Mucosa of rectum (tissue), 2 donors: ENCODE results near the gene CYS1.

Experiments used
- H3K27ac ChIP-seq, 2 donors: one replicate each; pipeline ENCODE4 v1.7.0; 2013; ENCODE audit warnings: inconsistent platforms in 2 of 2, low read depth in 2 of 2, low read length in 2 of 2
- H3K27me3 ChIP-seq, 2 donors: one replicate each; pipeline ENCODE4 v1.7.0; 2013; ENCODE audit warnings: low read length in 2 of 2; ENCODE audit not compliant: control insufficient read depth in 2 of 2, insufficient read depth in 2 of 2
- H3K36me3 ChIP-seq, 2 donors: one replicate each; pipeline ENCODE4 v1.7.0; 2013; ENCODE audit warnings: low read length in 2 of 2; ENCODE audit not compliant: control insufficient read depth in 2 of 2, insufficient read depth in 2 of 2
- H3K4me1 ChIP-seq, 2 donors: one replicate each; pipeline ENCODE4 v1.7.0; 2013; ENCODE audit warnings: low read length in 2 of 2, mild to moderate bottlenecking in 1 of 2; ENCODE audit not compliant: control insufficient read depth in 2 of 2, insufficient read depth in 2 of 2
- H3K4me3 ChIP-seq, 2 donors: one replicate each; pipeline ENCODE4 v1.7.0; 2013; ENCODE audit warnings: low read length in 2 of 2
- H3K9ac ChIP-seq, 2 donors: one replicate each; pipeline ENCODE4 v1.7.0; 2013; ENCODE audit warnings: low read length in 2 of 2, low read depth in 1 of 2, mild to moderate bottlenecking in 1 of 2
- H3K9me3 ChIP-seq, 2 donors: one replicate each; pipeline ENCODE4 v1.7.0; 2013; ENCODE audit warnings: low read length in 2 of 2; ENCODE audit not compliant: control insufficient read depth in 2 of 2
- donor health status: healthy.
- donor health status: Normal muscosa, but diverticular disease.

The CYS1 gene

DNA sequence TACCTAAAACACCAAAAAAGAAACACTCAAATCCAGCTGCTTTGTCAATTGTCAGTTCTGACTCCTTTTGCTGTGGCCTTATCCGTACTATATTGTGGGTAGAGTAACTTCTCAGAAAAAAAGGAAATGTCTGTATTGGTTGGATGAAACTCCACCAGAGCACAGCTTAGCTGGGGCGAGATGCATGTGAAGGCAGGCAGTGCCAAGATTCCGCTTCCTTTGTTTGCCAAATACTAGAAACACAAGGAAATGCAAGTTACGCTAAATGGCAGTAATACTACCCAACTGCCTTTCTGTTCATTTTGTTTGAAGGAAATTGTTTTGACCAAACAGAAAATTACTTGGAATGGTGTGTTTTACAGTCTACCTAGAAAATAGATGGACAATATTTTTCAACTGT, 26.9 kb downstream of the CYS1 start:
- Histone ChIP-seq H3K9ac (no peak overlapping the region), H3K36me3 (peaks cover 13 to 17% of the 10 kb centered on the region in 2 donors), H3K9me3 (no peaks in the 10 kb centered on the region), H3K4me3 (no peak overlapping the region), H3K4me1 (peaks cover 3 to 20% of the 10 kb centered on the region in 2 donors), H3K27ac (no peak overlapping the region), H3K27me3 (no peaks in the 10 kb centered on the region)

DNA sequence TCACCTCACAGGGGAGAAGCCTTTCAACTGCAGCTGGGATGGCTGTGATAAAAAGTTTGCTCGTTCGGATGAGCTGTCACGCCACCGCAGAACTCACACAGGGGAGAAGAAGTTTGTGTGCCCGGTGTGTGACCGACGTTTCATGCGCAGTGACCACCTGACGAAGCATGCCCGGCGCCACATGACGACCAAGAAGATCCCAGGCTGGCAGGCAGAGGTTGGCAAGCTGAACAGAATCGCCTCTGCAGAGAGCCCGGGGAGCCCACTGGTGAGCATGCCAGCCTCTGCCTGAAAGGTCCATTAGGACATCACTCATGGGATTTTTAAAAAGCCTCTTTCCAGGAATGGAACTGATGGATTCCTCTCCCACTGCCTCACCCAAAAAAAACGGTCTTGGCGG, 28.0 kb downstream of the CYS1 start:
- no peak overlapping the region for H3K4me3 ChIP-seq
- H3K9me3 ChIP-seq: no peaks in the 10 kb centered on the region
- H3K27me3 ChIP-seq: no peaks in the 10 kb centered on the region
- peaks cover 21 to 24% of the 10 kb centered on the region in 2 donors for H3K36me3 ChIP-seq
- H3K9ac ChIP-seq: no peak overlapping the region
- peaks cover 6 to 12% of the 10 kb centered on the region in 2 donors for H3K4me1 ChIP-seq
- no peak overlapping the region for H3K27ac ChIP-seq

DNA sequence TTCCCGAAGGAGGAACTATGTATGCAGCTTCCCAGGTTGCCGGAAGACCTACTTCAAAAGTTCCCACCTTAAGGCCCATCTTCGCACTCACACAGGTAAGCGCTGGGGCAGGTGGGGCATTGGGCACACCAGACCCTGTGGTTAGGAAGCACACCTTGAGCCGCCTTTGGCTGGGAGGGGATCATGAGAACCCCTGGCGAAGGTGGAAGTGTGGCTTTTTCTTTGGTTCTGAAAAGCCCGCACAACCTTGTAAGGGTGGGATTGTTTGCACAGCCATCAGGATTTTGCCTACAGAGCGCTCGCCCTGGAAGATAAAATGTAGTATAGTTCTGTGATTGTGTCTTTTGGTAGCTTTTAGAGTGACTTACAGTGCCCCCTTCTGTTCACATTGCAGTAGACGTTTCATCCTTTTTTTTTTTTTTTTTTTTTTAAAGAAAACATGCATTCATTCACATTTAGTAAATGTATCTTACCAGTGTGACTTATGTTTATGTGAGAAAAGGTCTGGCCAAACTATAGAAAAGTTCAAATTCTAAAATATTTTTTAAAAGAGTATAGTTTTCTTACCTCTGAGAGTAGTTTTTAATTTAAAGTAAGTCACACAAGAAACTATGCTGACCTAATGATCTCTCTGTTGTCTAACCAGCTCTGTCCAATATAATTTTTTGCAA, 31.6 kb downstream of the CYS1 start:
- Histone ChIP-seq H3K36me3 (peaks cover 14 to 25% of the 10 kb centered on the region in 2 donors), H3K9ac (peak overlapping the region in 1 of 2 donors; percentile 24), H3K4me1 (peaks cover 6 to 12% of the 10 kb centered on the region in 2 donors), H3K4me3 (no peak overlapping the region), H3K27ac (no peak overlapping the region), H3K27me3 (no peaks in the 10 kb centered on the region), H3K9me3 (no peaks in the 10 kb centered on the region)

DNA sequence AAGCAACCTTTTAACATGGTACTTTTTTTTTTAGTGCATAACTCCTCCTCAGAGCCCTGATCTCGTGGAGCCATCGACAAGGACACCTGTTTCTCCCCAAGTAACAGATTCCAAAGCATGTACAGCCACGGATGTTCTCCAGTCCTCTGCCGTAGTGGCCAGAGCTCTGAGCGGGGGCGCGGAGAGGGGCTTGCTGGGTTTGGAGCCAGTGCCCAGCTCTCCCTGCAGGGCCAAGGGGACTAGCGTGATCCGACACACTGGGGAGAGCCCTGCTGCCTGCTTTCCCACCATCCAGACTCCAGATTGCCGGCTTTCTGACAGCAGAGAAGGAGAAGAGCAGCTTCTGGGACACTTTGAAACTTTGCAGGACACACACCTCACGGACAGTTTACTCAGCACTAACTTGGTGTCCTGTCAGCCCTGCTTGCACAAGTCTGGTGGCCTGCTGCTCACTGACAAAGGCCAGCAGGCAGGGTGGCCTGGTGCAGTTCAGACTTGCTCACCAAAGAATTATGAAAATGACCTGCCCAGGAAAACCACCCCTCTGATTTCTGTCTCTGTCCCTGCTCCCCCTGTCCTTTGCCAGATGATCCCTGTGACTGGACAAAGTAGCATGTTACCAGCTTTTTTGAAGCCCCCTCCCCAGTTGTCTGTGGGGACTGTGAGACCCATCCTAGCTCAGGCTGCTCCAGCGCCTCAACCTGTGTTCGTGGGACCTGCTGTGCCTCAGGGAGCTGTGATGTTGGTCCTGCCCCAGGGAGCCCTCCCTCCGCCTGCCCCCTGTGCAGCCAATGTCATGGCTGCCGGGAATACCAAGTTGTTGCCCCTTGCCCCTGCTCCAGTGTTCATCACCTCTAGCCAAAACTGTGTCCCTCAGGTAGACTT, 32.4 kb downstream of the CYS1 start:
- Histone ChIP-seq H3K27ac (no peak overlapping the region), H3K27me3 (no peaks in the 10 kb centered on the region), H3K9me3 (no peaks in the 10 kb centered on the region), H3K9ac (no peak overlapping the region), H3K4me1 (peaks cover 6 to 12% of the 10 kb centered on the region in 2 donors), H3K36me3 (peaks cover 9 to 17% of the 10 kb centered on the region in 2 donors), H3K4me3 (no peak overlapping the region)

DNA sequence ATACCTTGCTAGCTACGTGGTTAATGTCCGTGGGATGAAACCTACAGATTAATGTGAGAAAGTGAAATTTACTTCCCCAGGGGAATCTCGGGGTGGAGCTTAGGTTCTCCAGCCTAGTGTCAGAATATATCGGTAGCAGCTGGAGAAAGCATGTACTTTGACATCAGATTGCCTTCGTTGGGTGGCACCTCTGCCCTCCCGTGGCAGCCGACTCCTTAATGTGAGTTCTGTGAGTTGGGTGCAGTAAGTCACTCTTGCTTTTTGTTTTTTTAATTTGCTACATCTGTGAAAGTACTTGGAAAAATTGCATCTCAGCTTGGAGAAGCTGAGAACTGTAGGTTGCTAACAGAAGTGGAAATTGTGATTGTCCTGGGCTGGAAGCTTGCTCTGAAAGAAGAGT, 33.3 kb downstream of the CYS1 start:
- H3K9me3 ChIP-seq: no peaks in the 10 kb centered on the region
- H3K9ac ChIP-seq: no peak overlapping the region
- no peaks in the 10 kb centered on the region for H3K27me3 ChIP-seq
- no peak overlapping the region for H3K27ac ChIP-seq
- peaks cover 8 to 11% of the 10 kb centered on the region in 2 donors for H3K36me3 ChIP-seq
- no peak overlapping the region for H3K4me3 ChIP-seq
- peaks cover 6 to 15% of the 10 kb centered on the region in 2 donors for H3K4me1 ChIP-seq

DNA sequence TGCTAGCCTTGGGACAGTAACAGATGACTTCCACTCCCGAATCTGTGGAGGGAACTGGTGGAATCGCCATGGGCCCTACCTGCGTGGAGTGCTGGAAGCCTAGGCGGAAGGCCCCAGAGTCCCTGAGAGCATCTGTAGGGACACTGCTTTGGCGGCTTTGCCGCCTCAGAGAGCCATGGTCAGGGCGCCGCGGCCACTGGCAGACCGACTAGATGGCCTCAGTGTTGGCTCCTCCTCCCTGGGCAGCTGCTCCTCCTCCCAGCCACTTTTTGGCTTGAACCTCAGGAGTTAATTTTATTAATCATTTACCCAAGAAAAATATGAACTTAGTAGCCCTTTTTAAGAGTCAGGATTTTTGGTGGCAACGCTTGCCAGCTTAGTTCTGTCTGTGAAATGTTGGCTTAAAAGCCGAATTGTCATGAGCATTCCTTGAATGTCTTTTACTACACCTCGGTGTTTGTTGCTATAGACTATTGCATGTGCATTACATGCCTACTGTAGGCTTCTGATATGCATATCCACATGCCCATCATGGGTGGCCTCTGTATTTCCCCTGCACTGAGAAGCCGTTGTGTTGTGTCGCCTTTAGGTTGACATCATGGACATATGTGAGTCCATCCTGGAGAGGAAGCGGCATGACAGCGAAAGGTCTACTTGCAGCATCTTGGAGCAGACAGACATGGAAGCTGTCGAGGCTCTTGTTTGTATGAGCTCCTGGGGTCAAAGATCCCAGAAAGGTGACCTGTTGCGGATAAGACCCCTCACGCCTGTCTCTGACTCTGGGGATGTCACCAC, 34.5 kb downstream of the CYS1 start:
- H3K27ac ChIP-seq: no peak overlapping the region
- no peaks in the 10 kb centered on the region for H3K9me3 ChIP-seq
- peaks cover 6 to 15% of the 10 kb centered on the region in 2 donors for H3K4me1 ChIP-seq
- peaks cover 8 to 11% of the 10 kb centered on the region in 2 donors for H3K36me3 ChIP-seq
- no peak overlapping the region for H3K9ac ChIP-seq
- no peak overlapping the region for H3K4me3 ChIP-seq
- no peaks in the 10 kb centered on the region for H3K27me3 ChIP-seq

DNA sequence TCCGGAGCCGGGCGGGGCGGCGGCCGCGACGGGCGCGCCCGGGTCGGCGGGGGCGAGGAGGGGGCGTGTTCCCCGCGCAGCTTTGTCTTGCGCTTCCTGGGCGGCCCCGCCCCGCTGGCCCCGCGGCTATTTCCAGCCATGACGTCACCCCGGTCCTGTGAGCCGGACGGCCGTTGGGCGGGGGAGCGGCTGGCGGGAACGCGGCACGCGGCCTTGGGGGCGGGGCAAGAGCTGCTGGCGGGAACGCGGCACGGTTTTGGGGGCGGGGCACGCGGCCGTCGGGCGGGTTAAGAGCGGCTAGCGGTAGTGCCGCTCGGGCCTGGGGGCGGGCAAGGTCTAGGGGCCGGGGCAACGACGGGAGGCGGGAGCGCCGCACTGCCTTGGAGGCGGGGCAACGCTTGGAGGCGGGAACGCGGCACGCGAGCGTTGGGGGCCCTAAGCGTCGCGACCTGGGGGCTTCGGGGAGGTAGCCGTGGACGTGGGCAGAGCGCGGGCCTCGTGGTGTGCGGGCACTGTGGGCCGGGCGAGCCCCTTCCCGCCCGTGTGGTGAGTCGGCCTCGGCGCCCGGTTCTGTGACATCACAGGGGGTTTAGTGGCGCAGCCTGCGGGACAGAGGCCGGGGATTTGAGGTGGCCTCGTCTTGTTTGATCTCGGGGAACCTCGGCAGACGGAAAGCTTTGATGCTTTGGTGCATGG, 36.2 kb downstream of the CYS1 start:
- Histone ChIP-seq H3K27ac (peak overlapping the region; percentile 95 to 97), H3K9ac (peak overlapping the region; percentile 32 to 73), H3K4me1 (peaks cover 2 to 15% of the 10 kb centered on the region in 2 donors), H3K4me3 (peak overlapping the region; percentile 53 to 57), H3K27me3 (no peaks in the 10 kb centered on the region), H3K36me3 (peaks cover 8 to 11% of the 10 kb centered on the region in 2 donors), H3K9me3 (no peaks in the 10 kb centered on the region)

DNA sequence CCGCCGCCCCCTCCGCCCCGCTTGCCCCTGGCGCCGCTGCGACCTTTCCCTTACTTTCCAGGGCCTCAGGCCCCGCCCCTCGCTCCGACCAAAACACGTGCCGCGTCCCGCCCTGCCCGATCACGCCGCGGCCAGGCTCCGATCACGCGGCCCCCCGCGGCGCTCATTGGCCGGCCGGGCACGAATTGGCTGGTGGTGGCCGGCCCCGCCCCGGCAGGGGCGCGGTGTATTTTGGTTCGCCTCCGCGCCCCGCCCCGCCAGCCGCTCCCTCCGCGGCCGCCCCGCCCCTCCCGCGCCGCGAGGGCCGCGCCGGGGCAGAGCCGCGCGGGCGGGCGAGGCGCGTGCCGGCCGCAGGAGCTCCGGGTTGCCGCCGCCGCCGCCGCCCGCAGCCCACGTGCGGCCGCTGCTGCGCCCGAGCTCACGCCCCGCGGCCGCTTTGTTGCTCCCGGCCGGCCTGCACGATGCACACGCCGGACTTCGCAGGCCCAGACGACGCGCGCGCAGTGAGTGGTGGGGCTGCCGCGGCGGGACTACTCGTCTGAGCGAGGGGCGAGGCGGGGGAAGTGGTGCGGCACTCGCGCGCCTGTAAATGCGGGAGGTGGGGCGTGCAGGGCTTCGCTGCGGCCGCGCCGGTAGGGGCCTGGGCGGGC, 36.8 kb downstream of the CYS1 start, which contains the start of gene KLF11:
KLF11 (plus strand) TSS at position 295 of the 650 bp plus-strand sequence; CDS start at position 462, 167 bp downstream.
- Histone ChIP-seq H3K27me3 (no peaks in the 10 kb centered on the region), H3K9me3 (no peaks in the 10 kb centered on the region), H3K4me1 (peaks cover under 1 to 12% of the 10 kb centered on the region in 2 donors), H3K27ac (peak within 1 kb of the TSS; percentile 95 to 97), H3K4me3 (peak within 1 kb of the TSS; percentile 53 to 67), H3K9ac (peak within 1 kb of the TSS; percentile 58 to 73), H3K36me3 (peaks cover 8 to 9% of the 10 kb centered on the region in 2 donors)
